Liver (tissue), 9 donors: ENCODE results near the gene ASCC1. TPM values are rescaled to one million over a fixed set of nuclear protein-coding genes. Genes with fewer than 3 reads are reported as not detected.
A peak's percentile ranks its signal among the peaks of the same experiment; 100 is the strongest.

Source experiments
- DNase-seq: peaks from one replicate; pipeline ENCODE4 v3.0.0-alpha.2; 2017; ENCODE audit warnings: low spot score
- H3K27ac ChIP-seq, 2 donors: one replicate each; pipeline ENCODE4 v1.7.0; 2013; ENCODE audit warnings: inconsistent platforms in 2 of 2, low read length in 2 of 2, control low read depth in 1 of 2, low read depth in 1 of 2, mild to moderate bottlenecking in 1 of 2
- H3K27me3 ChIP-seq, 4 donors: one replicate each; pipeline versions ENCODE4 v1.6.1 to v1.7.0; 2013; ENCODE audit warnings: low read length in 3 of 4, inconsistent platforms in 1 of 4, mild to moderate bottlenecking in 1 of 4, moderate library complexity in 1 of 4; ENCODE audit not compliant: control insufficient read depth in 4 of 4, insufficient read depth in 4 of 4
- H3K36me3 ChIP-seq, 4 donors: one replicate each; pipeline versions ENCODE4 v1.6.1 to v1.7.0; 2013; ENCODE audit warnings: low read length in 3 of 4, mild to moderate bottlenecking in 3 of 4, low read depth in 1 of 4, moderate library complexity in 1 of 4; ENCODE audit not compliant: control insufficient read depth in 4 of 4, insufficient read depth in 3 of 4
- H3K4me1 ChIP-seq, 4 donors: one replicate each; pipeline versions ENCODE4 v1.6.1 to v1.7.0; 2013; ENCODE audit warnings: low read length in 3 of 4, mild to moderate bottlenecking in 3 of 4, moderate library complexity in 1 of 4; ENCODE audit not compliant: control insufficient read depth in 4 of 4, insufficient read depth in 4 of 4
- H3K4me3 ChIP-seq, 3 donors: one replicate each; pipeline versions ENCODE4 v1.6.1 to v1.7.0; 2013; ENCODE audit warnings: low read length in 3 of 3, control low read depth in 1 of 3, low read depth in 1 of 3, mild to moderate bottlenecking in 1 of 3
- H3K9ac ChIP-seq, 2 donors: one replicate each; pipeline ENCODE4 v1.7.0; 2013; ENCODE audit warnings: low read length in 2 of 2, mild to moderate bottlenecking in 2 of 2, moderate library complexity in 2 of 2, control low read depth in 1 of 2, low read depth in 1 of 2
- H3K9me3 ChIP-seq, 4 donors: one replicate each; pipeline versions ENCODE4 v1.6.1 to v1.7.0; 2013; ENCODE audit warnings: low read length in 3 of 4; ENCODE audit not compliant: control insufficient read depth in 4 of 4
- HNF4A ChIP-seq, 2 donors: conservative IDR thresholded peaks; 2 replicates each; pipeline ENCODE4 v1.6.1; 2016; ENCODE audit warnings: antibody characterized with exemption in 2 of 2, mild to moderate bottlenecking in 2 of 2
- JUND ChIP-seq, 2 donors: IDR thresholded peaks; 2 replicates each; pipeline ENCODE4 v1.6.1; 2016; ENCODE audit warnings: antibody characterized with exemption in 2 of 2
- NR2F2 ChIP-seq: IDR thresholded peaks from 2 replicates; pipeline ENCODE4 v1.6.1; 2016; ENCODE audit warnings: antibody characterized with exemption
- RAD21 ChIP-seq, 2 donors: IDR thresholded peaks; 2 replicates each; pipeline ENCODE4 v1.6.1; 2016; ENCODE audit warnings: antibody characterized with exemption in 2 of 2, mild to moderate bottlenecking in 2 of 2
- RXRA ChIP-seq, 2 donors: IDR thresholded peaks; 2 replicates each; pipeline ENCODE4 v1.6.1; 2017 to 2018; ENCODE audit warnings: antibody characterized with exemption in 2 of 2, mild to moderate bottlenecking in 1 of 2
- SP1 ChIP-seq: IDR thresholded peaks from 2 replicates; pipeline ENCODE4 v1.6.1; 2018; ENCODE audit warnings: antibody characterized with exemption, mild to moderate bottlenecking
- TAF1 ChIP-seq: conservative IDR thresholded peaks from 2 replicates; pipeline ENCODE4 v1.6.1; 2016; ENCODE audit warnings: antibody characterized with exemption, mild to moderate bottlenecking
- YY1 ChIP-seq: IDR thresholded peaks from 2 replicates; pipeline ENCODE4 v1.6.1; 2016; ENCODE audit warnings: antibody characterized with exemption, mild to moderate bottlenecking
- WGBS: extraction: QIAGEN DNeasy Blood & Tissue Kit; methylation state at CpG from one replicate; pipeline ENCODE4 v1.1.7; 2013; 5-methylcytosine and 5-hydroxymethylcytosine counted together
- polyA plus RNA-seq, 2 donors: library from polyadenylated mRNA; stranded (reverse) in 1 of 2; unstranded in 1 of 2; fragments of 200-250 nt in 1 of 2; fragments of >200 nt in 1 of 2; fragmentation: Nextera tagmentation in 1 of 2; extraction: Ambion mirVana in 1 of 2; gene quantifications; one replicate each; pipeline versions ENCODE4 v1.2.1 to v1.2.3, GENCODE V29; 2013 to 2015
- total RNA-seq, 2 donors: library from RNA; depleted of rRNA; stranded (reverse); fragments of >200 nt; gene quantifications; one replicate each; pipeline ENCODE4 v1.2.3, GENCODE V29; 2014
- TF ChIP-seq, protein P1 (sequence below): IDR thresholded peaks from 2 replicates; pipeline ENCODE4 v1.6.1; 2016; ENCODE audit warnings: antibody characterized with exemption
- TF ChIP-seq, protein P2 (sequence below): IDR thresholded peaks from 2 replicates; pipeline ENCODE4 v1.6.1; 2016; ENCODE audit warnings: antibody characterized with exemption
- TF ChIP-seq, protein P3 (sequence below): IDR thresholded peaks from 2 replicates; pipeline ENCODE4 v1.6.1; 2016; ENCODE audit warnings: antibody characterized with exemption, mild to moderate bottlenecking
- TF ChIP-seq, protein P4 (sequence below): IDR thresholded peaks from 2 replicates; pipeline ENCODE4 v1.6.1; 2016; ENCODE audit warnings: antibody characterized with exemption
- donor health status: healthy.
- donor health status: healthy.
- donor health status: healthy.
- donor health status: healthy.
- donor health status: healthy.

The ASCC1 gene
- total and polyA plus RNA-seq, 4 donors: 6.9 to 13.9 (median 10.2) TPM

DNA sequence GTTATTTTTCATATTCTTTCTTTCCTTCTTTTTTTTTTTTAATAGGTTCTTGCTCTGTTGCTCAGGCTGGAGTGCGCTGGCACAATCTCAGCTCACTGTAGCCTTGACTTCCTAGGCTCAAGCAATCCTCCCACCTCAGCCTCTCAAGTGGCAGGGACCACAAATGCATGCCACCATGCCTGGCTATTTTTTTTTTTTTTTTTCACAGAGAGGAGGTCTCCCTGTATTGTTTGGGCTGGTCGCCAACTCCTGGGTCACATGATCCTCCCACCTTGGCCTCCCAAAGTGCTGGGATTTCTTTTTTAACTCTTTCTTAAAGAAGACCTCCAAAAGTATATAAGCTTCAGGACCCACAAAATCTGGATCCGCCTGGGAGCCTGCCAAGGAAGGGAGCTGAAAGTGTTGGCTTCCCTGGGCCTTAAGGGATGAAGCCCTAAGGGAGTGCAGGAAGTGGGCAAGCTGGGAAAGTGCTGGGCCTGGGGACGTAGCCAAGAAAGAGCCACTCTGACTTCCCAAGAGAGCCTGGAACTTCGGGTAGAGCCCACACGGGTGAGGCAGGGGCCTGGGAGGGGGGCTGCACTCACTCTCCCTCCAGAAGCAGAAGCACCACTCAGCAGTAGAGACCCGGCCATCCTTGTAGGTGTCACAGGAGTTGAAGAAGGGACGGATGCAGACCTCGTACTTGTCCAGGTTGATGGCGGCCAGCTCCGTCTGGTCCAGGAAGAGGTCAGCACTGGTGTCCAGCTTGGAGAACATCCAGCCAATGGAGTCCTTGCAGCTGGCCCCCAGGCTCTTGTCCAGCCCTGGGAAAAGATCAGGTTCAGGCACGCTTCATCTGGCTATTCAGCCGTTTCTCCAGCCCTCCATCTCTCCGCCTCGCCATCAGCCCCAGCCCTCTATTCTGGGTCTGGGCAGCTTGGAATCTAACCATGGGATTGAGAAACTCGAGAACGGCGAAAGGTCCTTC lies 149.5 kb downstream of the ASCC1 start:
- no peak overlapping the region for H3K4me3 ChIP-seq
- H3K27ac ChIP-seq: no peak overlapping the region
- no peak overlapping the region for H3K9ac ChIP-seq
- TF ChIP-seq SP1: no peak
- TF ChIP-seq, protein P1, sequence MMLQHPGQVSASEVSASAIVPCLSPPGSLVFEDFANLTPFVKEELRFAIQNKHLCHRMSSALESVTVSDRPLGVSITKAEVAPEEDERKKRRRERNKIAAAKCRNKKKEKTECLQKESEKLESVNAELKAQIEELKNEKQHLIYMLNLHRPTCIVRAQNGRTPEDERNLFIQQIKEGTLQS: no peak
- peak; percentile 32 for TF ChIP-seq NR2F2
- TF ChIP-seq TAF1: no peak
- WGBS: 87% methylated on average over 18 of the region's 18 CpGs
- no peak for DNase-seq
- peaks cover 0 to 10% (median 1%) of the 10 kb centered on the region in 4 donors for H3K4me1 ChIP-seq
- no peaks in the 10 kb centered on the region for H3K9me3 ChIP-seq
- no peaks in the 10 kb centered on the region for H3K27me3 ChIP-seq
- H3K36me3 ChIP-seq: no peaks in the 10 kb centered on the region

DNA sequence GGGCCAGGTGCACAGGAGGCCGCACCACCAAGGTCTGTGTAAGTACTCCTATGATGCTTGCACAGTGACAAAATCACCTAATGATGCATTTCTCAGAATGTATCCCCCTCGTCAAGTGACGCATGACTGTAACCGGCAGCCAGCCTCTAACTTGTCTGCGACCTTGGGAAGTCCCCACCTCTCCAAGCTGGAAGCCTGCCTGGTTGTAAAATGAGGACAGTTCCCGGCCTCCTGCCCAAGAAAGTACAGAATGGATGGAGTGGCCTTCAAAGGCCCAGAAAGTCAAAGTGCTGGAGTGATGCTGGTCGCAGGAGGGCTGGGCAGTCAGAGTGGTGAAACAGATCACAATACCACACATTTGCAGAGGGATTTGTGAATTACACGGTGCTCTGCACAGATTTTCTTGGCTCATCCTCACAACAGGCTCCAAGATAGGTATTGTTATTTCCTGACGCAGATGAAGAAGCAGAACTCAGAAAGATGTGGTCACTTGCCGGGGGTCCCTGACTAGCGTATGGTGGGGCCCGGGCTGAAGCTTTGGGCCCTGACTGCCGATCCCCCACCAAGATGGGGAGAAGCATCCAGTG lies 150.5 kb downstream of the ASCC1 start:
- Histone ChIP-seq H3K36me3 (no peaks in the 10 kb centered on the region), H3K9me3 (no peaks in the 10 kb centered on the region), H3K27ac (no peak overlapping the region), H3K4me3 (no peak overlapping the region), H3K4me1 (peaks cover 0 to 10% (median 1%) of the 10 kb centered on the region in 4 donors), H3K27me3 (no peaks in the 10 kb centered on the region), H3K9ac (no peak overlapping the region)
- TF ChIP-seq, protein P1: no peak
- TF ChIP-seq, protein P2, sequence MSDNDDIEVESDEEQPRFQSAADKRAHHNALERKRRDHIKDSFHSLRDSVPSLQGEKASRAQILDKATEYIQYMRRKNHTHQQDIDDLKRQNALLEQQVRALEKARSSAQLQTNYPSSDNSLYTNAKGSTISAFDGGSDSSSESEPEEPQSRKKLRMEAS: no peak
- TF ChIP-seq, protein P3, sequence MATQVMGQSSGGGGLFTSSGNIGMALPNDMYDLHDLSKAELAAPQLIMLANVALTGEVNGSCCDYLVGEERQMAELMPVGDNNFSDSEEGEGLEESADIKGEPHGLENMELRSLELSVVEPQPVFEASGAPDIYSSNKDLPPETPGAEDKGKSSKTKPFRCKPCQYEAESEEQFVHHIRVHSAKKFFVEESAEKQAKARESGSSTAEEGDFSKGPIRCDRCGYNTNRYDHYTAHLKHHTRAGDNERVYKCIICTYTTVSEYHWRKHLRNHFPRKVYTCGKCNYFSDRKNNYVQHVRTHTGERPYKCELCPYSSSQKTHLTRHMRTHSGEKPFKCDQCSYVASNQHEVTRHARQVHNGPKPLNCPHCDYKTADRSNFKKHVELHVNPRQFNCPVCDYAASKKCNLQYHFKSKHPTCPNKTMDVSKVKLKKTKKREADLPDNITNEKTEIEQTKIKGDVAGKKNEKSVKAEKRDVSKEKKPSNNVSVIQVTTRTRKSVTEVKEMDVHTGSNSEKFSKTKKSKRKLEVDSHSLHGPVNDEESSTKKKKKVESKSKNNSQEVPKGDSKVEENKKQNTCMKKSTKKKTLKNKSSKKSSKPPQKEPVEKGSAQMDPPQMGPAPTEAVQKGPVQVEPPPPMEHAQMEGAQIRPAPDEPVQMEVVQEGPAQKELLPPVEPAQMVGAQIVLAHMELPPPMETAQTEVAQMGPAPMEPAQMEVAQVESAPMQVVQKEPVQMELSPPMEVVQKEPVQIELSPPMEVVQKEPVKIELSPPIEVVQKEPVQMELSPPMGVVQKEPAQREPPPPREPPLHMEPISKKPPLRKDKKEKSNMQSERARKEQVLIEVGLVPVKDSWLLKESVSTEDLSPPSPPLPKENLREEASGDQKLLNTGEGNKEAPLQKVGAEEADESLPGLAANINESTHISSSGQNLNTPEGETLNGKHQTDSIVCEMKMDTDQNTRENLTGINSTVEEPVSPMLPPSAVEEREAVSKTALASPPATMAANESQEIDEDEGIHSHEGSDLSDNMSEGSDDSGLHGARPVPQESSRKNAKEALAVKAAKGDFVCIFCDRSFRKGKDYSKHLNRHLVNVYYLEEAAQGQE: no peak
- TF ChIP-seq JUND (IDR thresholded peaks at IDR 0.05) (no peak), RAD21 (IDR thresholded peaks at IDR 0.05) (no peak)
- no peak for DNase-seq
- 87% methylated on average over 13 of the region's 13 CpGs for WGBS

DNA sequence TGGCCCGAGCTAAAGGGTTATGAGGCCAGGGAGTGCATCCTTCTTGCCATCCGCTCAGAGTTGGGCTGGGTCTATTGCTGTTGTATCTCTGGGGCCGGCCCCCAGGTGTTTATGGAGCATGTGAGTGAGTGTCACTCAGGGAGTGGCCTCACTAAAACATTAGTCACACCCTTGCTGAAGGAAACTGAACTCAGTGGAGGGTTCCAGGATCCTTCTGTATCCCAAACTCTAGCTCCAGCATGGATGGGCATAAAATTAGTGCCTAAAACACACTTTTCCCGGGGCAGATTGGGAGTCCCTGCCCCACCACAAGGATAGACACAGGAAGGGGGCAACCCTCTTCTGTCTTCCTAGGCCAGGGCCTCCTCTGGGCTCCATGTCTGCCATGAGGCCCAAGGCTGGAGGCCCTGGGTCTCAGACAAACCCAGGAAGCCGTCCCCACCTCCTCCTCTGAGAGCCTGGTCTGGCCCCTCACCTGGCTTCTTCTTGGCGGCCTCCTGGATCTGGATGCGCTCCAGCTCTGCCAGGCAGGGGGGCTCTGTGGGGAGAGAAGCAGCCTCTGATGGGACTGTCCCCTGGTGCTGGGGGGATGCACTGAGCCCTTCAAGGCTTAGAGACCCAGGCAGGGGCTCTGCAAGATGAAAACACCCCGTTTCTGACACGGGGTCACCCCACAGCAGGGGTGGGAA lies 152.2 kb downstream of the ASCC1 start:
- Histone ChIP-seq H3K4me1 (peaks cover 0 to 7% (median 1%) of the 10 kb centered on the region in 4 donors), H3K27me3 (no peaks in the 10 kb centered on the region), H3K27ac (no peak overlapping the region), H3K9ac (no peak overlapping the region), H3K9me3 (no peaks in the 10 kb centered on the region), H3K36me3 (no peaks in the 10 kb centered on the region), H3K4me3 (no peak overlapping the region)
- no peak for DNase-seq
- 91% methylated on average over 9 of the region's 9 CpGs for WGBS
- TF ChIP-seq, protein P4, sequence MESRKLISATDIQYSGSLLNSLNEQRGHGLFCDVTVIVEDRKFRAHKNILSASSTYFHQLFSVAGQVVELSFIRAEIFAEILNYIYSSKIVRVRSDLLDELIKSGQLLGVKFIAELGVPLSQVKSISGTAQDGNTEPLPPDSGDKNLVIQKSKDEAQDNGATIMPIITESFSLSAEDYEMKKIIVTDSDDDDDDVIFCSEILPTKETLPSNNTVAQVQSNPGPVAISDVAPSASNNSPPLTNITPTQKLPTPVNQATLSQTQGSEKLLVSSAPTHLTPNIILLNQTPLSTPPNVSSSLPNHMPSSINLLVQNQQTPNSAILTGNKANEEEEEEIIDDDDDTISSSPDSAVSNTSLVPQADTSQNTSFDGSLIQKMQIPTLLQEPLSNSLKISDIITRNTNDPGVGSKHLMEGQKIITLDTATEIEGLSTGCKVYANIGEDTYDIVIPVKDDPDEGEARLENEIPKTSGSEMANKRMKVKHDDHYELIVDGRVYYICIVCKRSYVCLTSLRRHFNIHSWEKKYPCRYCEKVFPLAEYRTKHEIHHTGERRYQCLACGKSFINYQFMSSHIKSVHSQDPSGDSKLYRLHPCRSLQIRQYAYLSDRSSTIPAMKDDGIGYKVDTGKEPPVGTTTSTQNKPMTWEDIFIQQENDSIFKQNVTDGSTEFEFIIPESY: no peak
- TF ChIP-seq NR2F2 (no peak), JUND (IDR thresholded peaks at IDR 0.05) (no peak), TAF1 (no peak), SP1 (no peak), RXRA (IDR thresholded peaks at IDR 0.05) (no peak), HNF4A (conservative IDR thresholded peaks at IDR 0.05) (no peak), YY1 (no peak)
- TF ChIP-seq, protein P3: no peak
- TF ChIP-seq, protein P2: no peak
